ENCODE measurements around the gene PPP1CB.

Gene PPP1CB

GRCh38 chr2:28842042-28842441 is 90.4 kb downstream of the PPP1CB start:
- no peak for DNase-seq (ENCODE audit: insufficient read length, low spot score)
- FAIRE-seq = no peak

Data from GM19239 (cell line).